SK-N-SH (cell line): Measurements from ENCODE around the gene PLAAT1.

Experiments
- CTCF ChIP-seq: fragments of 200-600 bp; sonication (generic); IDR thresholded peaks from 2 replicates; pipeline ENCODE4 v1.6.1; 2017; ENCODE audit warnings: antibody characterized with exemption, mild to moderate bottlenecking, moderate library complexity
- GATA2 ChIP-seq: sonication (generic); formaldehyde crosslinking; IDR thresholded peaks from 2 replicates; pipeline ENCODE4 v1.5.0; 2020; ENCODE audit warnings: mild to moderate bottlenecking, missing genetic modification reagents
- POLR2AphosphoS5 ChIP-seq: IDR thresholded peaks from 2 replicates; pipeline ENCODE4 v1.6.1; 2012; ENCODE audit warnings: low read depth, low read length

- TF ChIP-seq CTCF (no peak), POLR2AphosphoS5 (no peak), GATA2 (CRISPR knock-in tag) (no peak)
Observed at GRCh38 chr3:193295985-193296384, 55.0 kb downstream of the PLAAT1 start.
